ENCODE data around the gene ZBTB4. TPM values are rescaled to one million over a fixed set of nuclear protein-coding genes. Genes with fewer than 3 reads are reported as not detected.

ZBTB4 gene
- total and polyA plus RNA-seq, 9 of the 15 experiments (the other 6 are each of a cell fraction or from before 2014, with no cell fraction given): 0.92 to 6.9 (median 3.3) TPM

GRCh38 chr17:7426896-7427489, 52.4 kb downstream of the ZBTB4 start (continued):
- TF ChIP-seq RREB1 (CRISPR knock-in tag; IDR thresholded peaks at IDR 0.05): no peak
- TF ChIP-seq SAFB2 (IDR thresholded peaks at IDR 0.05; ENCODE audit: borderline replicate concordance, low read depth, low read length, severe bottlenecking): no peak
- TF ChIP-seq LARP7 (IDR thresholded peaks at IDR 0.05): no peak
- TF ChIP-seq MTA3 (IDR thresholded peaks at IDR 0.05; ENCODE audit: borderline replicate concordance): no peak
- TF ChIP-seq, protein P1, sequence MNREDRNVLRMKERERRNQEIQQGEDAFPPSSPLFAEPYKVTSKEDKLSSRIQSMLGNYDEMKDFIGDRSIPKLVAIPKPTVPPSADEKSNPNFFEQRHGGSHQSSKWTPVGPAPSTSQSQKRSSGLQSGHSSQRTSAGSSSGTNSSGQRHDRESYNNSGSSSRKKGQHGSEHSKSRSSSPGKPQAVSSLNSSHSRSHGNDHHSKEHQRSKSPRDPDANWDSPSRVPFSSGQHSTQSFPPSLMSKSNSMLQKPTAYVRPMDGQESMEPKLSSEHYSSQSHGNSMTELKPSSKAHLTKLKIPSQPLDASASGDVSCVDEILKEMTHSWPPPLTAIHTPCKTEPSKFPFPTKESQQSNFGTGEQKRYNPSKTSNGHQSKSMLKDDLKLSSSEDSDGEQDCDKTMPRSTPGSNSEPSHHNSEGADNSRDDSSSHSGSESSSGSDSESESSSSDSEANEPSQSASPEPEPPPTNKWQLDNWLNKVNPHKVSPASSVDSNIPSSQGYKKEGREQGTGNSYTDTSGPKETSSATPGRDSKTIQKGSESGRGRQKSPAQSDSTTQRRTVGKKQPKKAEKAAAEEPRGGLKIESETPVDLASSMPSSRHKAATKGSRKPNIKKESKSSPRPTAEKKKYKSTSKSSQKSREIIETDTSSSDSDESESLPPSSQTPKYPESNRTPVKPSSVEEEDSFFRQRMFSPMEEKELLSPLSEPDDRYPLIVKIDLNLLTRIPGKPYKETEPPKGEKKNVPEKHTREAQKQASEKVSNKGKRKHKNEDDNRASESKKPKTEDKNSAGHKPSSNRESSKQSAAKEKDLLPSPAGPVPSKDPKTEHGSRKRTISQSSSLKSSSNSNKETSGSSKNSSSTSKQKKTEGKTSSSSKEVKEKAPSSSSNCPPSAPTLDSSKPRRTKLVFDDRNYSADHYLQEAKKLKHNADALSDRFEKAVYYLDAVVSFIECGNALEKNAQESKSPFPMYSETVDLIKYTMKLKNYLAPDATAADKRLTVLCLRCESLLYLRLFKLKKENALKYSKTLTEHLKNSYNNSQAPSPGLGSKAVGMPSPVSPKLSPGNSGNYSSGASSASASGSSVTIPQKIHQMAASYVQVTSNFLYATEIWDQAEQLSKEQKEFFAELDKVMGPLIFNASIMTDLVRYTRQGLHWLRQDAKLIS (CRISPR knock-in tag; IDR thresholded peaks at IDR 0.05): no peak
- TF ChIP-seq DPF2 (IDR thresholded peaks at IDR 0.05): no peak
- no peak for TF ChIP-seq CSDE1 (IDR thresholded peaks at IDR 0.05)
- no peak for TF ChIP-seq GTF2F1 (IDR thresholded peaks at IDR 0.05; ENCODE audit: low read depth, low read length)
- no peak for TF ChIP-seq CHD4 (IDR thresholded peaks at IDR 0.05; ENCODE audit: insufficient read depth, insufficient replicate concordance, low read depth, low read length, poor library complexity, severe bottlenecking)
